GM12864 (cell line): ENCODE data around the gene LRATD1.

Source experiments
- DNase-seq: peaks from one replicate; pipeline ENCODE4 v3.0.0-alpha.2; 2011; ENCODE audit warnings: low read depth
- H3K4me3 ChIP-seq: 2 replicates; pipeline ENCODE4 v1.5.1; 2011; ENCODE audit warnings: mild to moderate bottlenecking, low read depth, low read length, control low read depth
- CTCF ChIP-seq: IDR thresholded peaks from 2 replicates; pipeline ENCODE4 v1.5.1; 2011; ENCODE audit warnings: low read depth, mild to moderate bottlenecking, moderate library complexity, low read length, control low read depth, inconsistent platforms; ENCODE audit errors: missing control alignments

LRATD1 gene, protein sequence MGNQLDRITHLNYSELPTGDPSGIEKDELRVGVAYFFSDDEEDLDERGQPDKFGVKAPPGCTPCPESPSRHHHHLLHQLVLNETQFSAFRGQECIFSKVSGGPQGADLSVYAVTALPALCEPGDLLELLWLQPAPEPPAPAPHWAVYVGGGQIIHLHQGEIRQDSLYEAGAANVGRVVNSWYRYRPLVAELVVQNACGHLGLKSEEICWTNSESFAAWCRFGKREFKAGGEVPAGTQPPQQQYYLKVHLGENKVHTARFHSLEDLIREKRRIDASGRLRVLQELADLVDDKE

GRCh38 chr2:14632133-14632936 is at the start of gene LRATD1:
Gene LRATD1 (plus strand): TSS chr2:14632717. CDS start chr2:14633980, 1,263 bp downstream.
- H3K4me3 ChIP-seq, result no peak within 1 kb of the TSS
- no peak for DNase-seq
- TF ChIP-seq CTCF, result no peak

DNA sequence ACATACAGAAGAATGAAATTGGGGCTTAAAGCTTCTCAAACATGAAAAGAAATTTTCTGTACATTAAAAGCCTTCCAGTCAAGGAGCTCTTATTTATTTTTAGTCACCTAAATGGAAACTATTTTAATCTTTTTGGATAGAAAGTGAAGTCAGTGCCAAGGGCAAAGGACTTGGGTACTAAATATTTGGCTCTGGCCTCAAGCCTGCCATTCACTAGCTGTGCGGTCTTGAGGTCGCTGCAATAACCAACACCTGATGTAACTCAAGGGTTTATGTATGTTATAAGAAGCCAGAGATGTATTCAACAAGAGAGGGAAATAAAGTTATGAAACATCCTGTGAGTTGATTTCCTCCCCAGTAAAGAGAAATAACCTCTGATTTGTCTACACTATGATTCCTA is 49.5 kb upstream of the LRATD1 start:
- no peak overlapping the region for H3K4me3 ChIP-seq
- no peak for TF ChIP-seq CTCF
- DNase-seq, result no peak

DNA sequence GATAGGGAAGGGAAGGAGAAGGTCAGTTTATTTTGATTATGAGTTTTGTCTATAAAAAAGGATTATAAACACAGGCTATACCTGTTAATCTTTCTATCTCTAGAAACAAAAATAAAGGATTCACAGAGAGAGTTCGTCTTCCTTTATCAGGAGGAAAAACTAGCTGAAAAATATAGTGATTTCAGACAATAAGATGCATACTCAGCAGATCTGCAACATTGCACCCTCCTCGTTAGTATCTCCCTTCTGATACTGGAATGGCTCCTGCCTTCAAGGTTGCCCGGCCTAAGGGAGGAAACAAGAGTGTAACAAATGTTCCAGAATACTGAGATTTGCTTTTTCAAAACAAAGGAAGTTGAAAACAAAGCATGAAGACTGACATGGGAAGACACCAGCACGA is 48.7 kb upstream of the LRATD1 start:
- no peak for DNase-seq
- no peak for TF ChIP-seq CTCF
- H3K4me3 ChIP-seq, result no peak overlapping the region

GRCh38 chr2:14587119-14587518 is 45.4 kb upstream of the LRATD1 start:
- DNase-seq, result no peak
- no peak overlapping the region for H3K4me3 ChIP-seq
- no peak for TF ChIP-seq CTCF

DNA sequence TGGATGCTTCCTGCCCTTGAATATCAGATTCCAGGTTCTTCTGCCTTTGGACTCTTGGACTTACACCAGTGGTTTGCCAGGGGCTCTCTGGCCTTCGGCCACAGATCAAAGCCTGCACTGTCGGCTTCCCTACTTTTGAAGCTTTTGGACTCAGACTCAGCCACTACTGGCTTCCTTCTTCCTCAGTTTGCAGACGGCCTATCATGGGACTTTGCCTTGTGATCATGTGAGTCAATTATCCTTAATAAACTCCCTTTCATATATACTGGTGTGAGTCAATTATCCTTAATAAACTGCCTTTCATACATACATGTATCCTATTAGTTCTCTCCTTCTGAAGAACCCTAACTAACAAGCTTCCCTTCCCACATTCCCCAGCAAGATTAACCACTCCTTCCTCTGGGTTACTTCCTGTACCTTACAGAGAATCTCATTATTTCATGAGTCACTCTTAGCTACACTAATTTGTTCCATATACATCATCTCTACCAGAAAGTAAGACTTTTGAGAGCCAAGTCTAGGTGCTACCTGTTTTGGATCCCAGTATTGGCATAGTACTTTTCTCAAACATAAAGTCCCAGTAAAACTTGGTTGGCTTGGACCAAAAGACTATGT is 31.3 kb upstream of the LRATD1 start:
- H3K4me3 ChIP-seq, result no peak overlapping the region
- no peak for TF ChIP-seq CTCF
- no peak for DNase-seq

DNA sequence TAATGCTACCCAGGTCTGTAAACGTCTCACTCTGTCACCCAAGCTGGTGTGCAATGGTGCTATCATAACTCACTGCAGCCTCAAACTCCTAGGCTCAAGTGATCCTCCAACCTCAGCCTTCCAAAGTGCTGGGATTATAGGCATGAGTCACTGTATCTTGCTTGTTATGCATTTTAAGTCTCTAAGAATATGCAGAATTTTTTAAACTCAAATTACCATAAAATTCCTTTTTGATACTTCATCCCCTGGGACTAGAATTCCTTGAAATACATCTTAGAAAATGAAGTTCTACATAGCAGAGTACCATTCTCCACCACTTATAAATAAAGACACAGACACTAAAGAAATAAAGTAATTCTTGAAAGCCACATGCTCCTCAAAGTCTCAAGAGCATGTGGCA is 30.2 kb upstream of the LRATD1 start:
- H3K4me3 ChIP-seq, result no peak overlapping the region
- no peak for DNase-seq
- no peak for TF ChIP-seq CTCF
